Caco-2 (cell line): ENCODE measurements around the gene ADGRV1. TPM values are rescaled to one million over a fixed set of nuclear protein-coding genes. Genes with fewer than 3 reads are reported as not detected.

ENCODE experiments used
- BruUV-seq: library from RNA; stranded (reverse); fragments of 400-500 nt; replicated peaks from 2 replicates; lab custom pipeline; 2021; lab: Mats Ljungman, UMichigan
- CTCF ChIA-PET: fragments of 300-600 bp; sonication (Branson Sonifier 250); formaldehyde crosslinking; loops from one replicate; lab custom pipeline; 2022; ENCODE audit warnings: antibody characterized with exemption; lab: Charles Lee
- POLR2A ChIA-PET: fragments of 300-600 bp; sonication (Branson Sonifier 250); formaldehyde crosslinking; loops from one replicate; lab custom pipeline; 2022; ENCODE audit warnings: antibody characterized with exemption; lab: Charles Lee
- DNase-seq, 2 experiments: peaks; one replicate each; pipeline versions ENCODE4 v3.0.0 to v3.0.0-alpha.2; 2020 to 2022
- H3K27me3 ChIP-seq: replicated peaks from 2 replicates; pipeline ENCODE4 v1.6.0; 2011; ENCODE audit warnings: low read length; ENCODE audit not compliant: control insufficient read depth, insufficient read depth
- H3K36me3 ChIP-seq: 2 replicates; pipeline ENCODE4 v1.5.1; 2011; ENCODE audit warnings: low read length; ENCODE audit not compliant: control insufficient read depth, insufficient read depth
- H3K4me1 ChIP-seq: fragments of 250-450 bp; sonication (Bioruptor Pico); 2 replicates; pipeline ENCODE4 v1.5.1; 2020; ENCODE audit warnings: mild to moderate bottlenecking
- H3K4me3 ChIP-seq: 2 replicates; pipeline ENCODE4 v1.5.1; 2011; ENCODE audit warnings: low read depth, mild to moderate bottlenecking, control low read depth, low read length
- H3K9me3 ChIP-seq: fragments of 250-450 bp; sonication (Bioruptor Pico); 2 replicates; pipeline ENCODE4 v1.5.1; 2020; ENCODE audit warnings: mild to moderate bottlenecking, moderate library complexity
- H3K27ac Mint-ChIP-seq: one replicate; pipeline ENCODE4 v1.8.0; 2022; ENCODE audit warnings: mixed read lengths; ENCODE audit not compliant: unreplicated experiment
- H3K27me3 Mint-ChIP-seq: one replicate; pipeline ENCODE4 v1.8.0; 2022; ENCODE audit warnings: mixed read lengths; ENCODE audit not compliant: insufficient read depth, unreplicated experiment
- H3K36me3 Mint-ChIP-seq: one replicate; pipeline ENCODE4 v1.8.0; 2022; ENCODE audit warnings: mild to moderate bottlenecking, mixed read lengths; ENCODE audit not compliant: insufficient read depth, unreplicated experiment
- H3K4me1 Mint-ChIP-seq: one replicate; pipeline ENCODE4 v1.8.0; 2022; ENCODE audit warnings: low read depth, mixed read lengths; ENCODE audit not compliant: unreplicated experiment
- H3K4me3 Mint-ChIP-seq: one replicate; pipeline ENCODE4 v1.8.0; 2022; ENCODE audit warnings: mild to moderate bottlenecking, moderate library complexity, mixed read lengths; ENCODE audit not compliant: unreplicated experiment
- H3K9me3 Mint-ChIP-seq: one replicate; pipeline ENCODE4 v1.8.0; 2022; ENCODE audit warnings: mixed read lengths; ENCODE audit not compliant: unreplicated experiment
- intact Hi-C: fragments of 100-400 bp; cut with micrococcal nuclease; formaldehyde crosslinking; loops from one replicate; pipeline ENCODE4 v1.10.0; 2022; ENCODE audit not compliant: unreplicated experiment
- total RNA-seq: library from RNA; stranded (reverse); gene quantifications from 2 replicates; pipeline ENCODE4 v1.2.3, GENCODE V29; 2022
- TF ChIP-seq, protein P1 (sequence below), 2 experiments: fragments of 200-600 bp in 1 of 2; IDR thresholded peaks; 1 replicate in 1 of 2; 2 replicates in 1 of 2; pipeline versions ENCODE4 v1.5.1 to v1.8.0; 2011 to 2022; ENCODE audit warnings: antibody characterized with exemption in 1 of 2, control low read depth in 1 of 2, inconsistent platforms in 1 of 2, low read depth in 1 of 2, low read length in 1 of 2, mild to moderate bottlenecking in 1 of 2, moderate library complexity in 1 of 2; ENCODE audit not compliant: insufficient read depth in 1 of 2, severe bottlenecking in 1 of 2, unreplicated experiment in 1 of 2

Gene ADGRV1
- total RNA-seq, 1 experiment from 2014 or later = 23.2 TPM

DNA sequence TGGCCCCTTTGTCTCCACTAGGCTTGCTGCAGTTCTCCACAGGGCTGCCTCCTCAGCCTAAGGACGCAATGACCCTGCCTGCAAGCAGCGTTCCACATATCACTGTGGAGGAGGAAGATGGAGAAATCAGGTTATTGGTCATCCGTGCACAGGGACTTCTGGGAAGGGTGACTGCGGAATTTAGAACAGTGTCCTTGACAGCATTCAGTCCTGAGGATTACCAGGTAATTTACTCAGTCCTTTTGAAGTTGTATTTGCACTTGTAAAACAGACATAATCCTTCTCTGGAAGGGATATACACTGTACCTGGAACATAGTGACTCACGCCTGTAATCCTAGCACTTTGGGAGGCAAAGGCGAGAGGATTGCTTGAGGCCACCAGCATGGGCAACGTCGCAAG lies 116.6 kb downstream of the ADGRV1 start:
- Histone ChIP-seq H3K27me3 (no peaks in the 10 kb centered on the region), H3K36me3 (no peaks in the 10 kb centered on the region), H3K4me1 (peaks cover 9% of the 10 kb centered on the region), H3K9me3 (no peaks in the 10 kb centered on the region), H3K4me3 (no peak overlapping the region)
- BruUV-seq = no TSS peak
- intact Hi-C loops = loop anchor here (1.0 to 5.0 kb wide), 3 partner anchors 30 to 118 kb away; partner anchors contain the start of gene ADGRV1
- ChIA-PET POLR2A (no interaction called here), CTCF (interaction anchor here (0.6 kb wide), 1 partner anchor 236 kb away, joined by 6 read pairs; no protein-coding TSS in a partner anchor)
- Mint-ChIP-seq H3K27ac (no peak overlapping the region), H3K4me1 (peaks cover 10% of the 10 kb centered on the region), H3K9me3 (no peaks in the 10 kb centered on the region), H3K36me3 (no peaks in the 10 kb centered on the region), H3K4me3 (peak overlapping the region; percentile 60), H3K27me3 (no peaks in the 10 kb centered on the region)
- TF ChIP-seq, protein P1, sequence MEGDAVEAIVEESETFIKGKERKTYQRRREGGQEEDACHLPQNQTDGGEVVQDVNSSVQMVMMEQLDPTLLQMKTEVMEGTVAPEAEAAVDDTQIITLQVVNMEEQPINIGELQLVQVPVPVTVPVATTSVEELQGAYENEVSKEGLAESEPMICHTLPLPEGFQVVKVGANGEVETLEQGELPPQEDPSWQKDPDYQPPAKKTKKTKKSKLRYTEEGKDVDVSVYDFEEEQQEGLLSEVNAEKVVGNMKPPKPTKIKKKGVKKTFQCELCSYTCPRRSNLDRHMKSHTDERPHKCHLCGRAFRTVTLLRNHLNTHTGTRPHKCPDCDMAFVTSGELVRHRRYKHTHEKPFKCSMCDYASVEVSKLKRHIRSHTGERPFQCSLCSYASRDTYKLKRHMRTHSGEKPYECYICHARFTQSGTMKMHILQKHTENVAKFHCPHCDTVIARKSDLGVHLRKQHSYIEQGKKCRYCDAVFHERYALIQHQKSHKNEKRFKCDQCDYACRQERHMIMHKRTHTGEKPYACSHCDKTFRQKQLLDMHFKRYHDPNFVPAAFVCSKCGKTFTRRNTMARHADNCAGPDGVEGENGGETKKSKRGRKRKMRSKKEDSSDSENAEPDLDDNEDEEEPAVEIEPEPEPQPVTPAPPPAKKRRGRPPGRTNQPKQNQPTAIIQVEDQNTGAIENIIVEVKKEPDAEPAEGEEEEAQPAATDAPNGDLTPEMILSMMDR (IDR thresholded peaks at IDR 0.05; ENCODE audit: insufficient read depth in 1 of 2, low read depth in 1 of 2, low read length in 1 of 2, severe bottlenecking in 1 of 2, unreplicated experiment in 1 of 2) = no peak
- DNase-seq = peak; percentile 73 to 79

DNA sequence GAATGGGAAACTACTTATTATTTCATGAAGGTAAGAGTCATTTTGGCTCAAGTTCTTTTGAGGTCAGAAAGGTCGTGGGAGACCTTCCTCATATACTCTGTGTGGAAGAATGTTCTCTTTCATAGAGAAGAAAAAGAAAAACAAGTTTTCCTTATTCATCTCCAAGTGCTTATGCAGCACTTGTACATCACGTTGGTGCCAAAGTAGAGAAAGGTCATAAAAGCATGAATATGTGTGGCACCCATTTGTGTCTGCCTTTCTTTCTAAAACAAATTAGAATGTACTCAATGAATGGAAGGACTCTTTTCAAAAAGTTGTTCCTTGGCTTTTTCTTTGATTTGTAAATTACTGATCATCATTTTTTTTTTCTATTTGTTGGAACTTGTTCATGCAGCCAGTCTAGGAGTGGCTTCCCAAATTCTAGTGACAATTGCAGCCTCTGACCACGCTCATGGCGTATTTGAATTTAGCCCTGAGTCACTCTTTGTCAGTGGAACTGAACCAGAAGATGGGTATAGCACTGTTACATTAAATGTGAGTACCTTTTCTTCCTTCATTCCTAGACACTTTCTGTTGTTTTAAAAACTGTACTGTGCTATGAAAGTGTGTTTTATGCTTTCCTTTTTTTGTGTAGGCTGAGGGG lies 122.4 kb downstream of the ADGRV1 start:
- no peaks in the 10 kb centered on the region for H3K27me3 Mint-ChIP-seq
- no peaks in the 10 kb centered on the region for H3K27me3 ChIP-seq
- no peaks in the 10 kb centered on the region for H3K4me1 Mint-ChIP-seq
- no TSS peak for BruUV-seq
- no peak overlapping the region for H3K4me3 Mint-ChIP-seq
- POLR2A ChIA-PET = no interaction called here
- DNase-seq = no peak
- no peaks in the 10 kb centered on the region for H3K36me3 Mint-ChIP-seq
- intact Hi-C loops = no loop called here
- H3K4me1 ChIP-seq = peaks cover 5% of the 10 kb centered on the region
- H3K27ac Mint-ChIP-seq = no peak overlapping the region
- H3K9me3 ChIP-seq = no peaks in the 10 kb centered on the region
- TF ChIP-seq, protein P1 (IDR thresholded peaks at IDR 0.05; ENCODE audit: insufficient read depth in 1 of 2, low read depth in 1 of 2, low read length in 1 of 2, severe bottlenecking in 1 of 2, unreplicated experiment in 1 of 2) = no peak
- CTCF ChIA-PET = no interaction called here
- H3K36me3 ChIP-seq = no peaks in the 10 kb centered on the region; the same call in 1 of the 2 replicates
- no peak overlapping the region for H3K4me3 ChIP-seq
- H3K9me3 Mint-ChIP-seq = no peaks in the 10 kb centered on the region

DNA sequence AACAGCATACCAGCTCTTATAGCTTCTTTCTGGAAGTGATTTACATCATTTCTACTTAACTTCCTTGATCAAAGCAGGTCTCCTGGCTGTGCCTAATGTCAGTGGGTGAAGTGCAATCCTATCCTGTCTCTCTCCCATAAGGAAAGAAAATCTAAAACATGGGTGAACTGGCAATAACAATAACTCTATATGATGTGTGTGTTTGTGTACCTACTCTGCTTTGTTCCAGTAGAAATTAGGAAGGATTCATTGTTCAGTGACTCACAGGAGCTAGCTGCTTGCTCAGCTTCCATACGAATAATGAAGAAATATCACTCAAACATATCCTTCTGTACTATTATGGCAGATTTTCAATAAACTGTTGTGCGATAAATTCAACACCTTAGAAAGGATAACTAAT lies 123.7 kb downstream of the ADGRV1 start:
- Histone ChIP-seq H3K4me1 (no peaks in the 10 kb centered on the region), H3K36me3 (no peaks in the 10 kb centered on the region; the same call in 1 of the 2 replicates), H3K27me3 (no peaks in the 10 kb centered on the region), H3K4me3 (no peak overlapping the region), H3K9me3 (no peaks in the 10 kb centered on the region)
- intact Hi-C loops = no loop called here
- ChIA-PET POLR2A (no interaction called here), CTCF (no interaction called here)
- Mint-ChIP-seq H3K27ac (no peak overlapping the region), H3K36me3 (no peaks in the 10 kb centered on the region), H3K4me1 (no peaks in the 10 kb centered on the region), H3K9me3 (no peaks in the 10 kb centered on the region), H3K4me3 (no peak overlapping the region), H3K27me3 (no peaks in the 10 kb centered on the region)
- TF ChIP-seq, protein P1 (IDR thresholded peaks at IDR 0.05; ENCODE audit: insufficient read depth in 1 of 2, low read depth in 1 of 2, low read length in 1 of 2, severe bottlenecking in 1 of 2, unreplicated experiment in 1 of 2) = no peak
- no peak for DNase-seq
- no TSS peak for BruUV-seq
